GM21360 (cell line): ENCODE measurements around the gene KDF1.
"Not testable (repeated sequence)": the region's sequence is repeated elsewhere in the genome, so short reads cannot be mapped to it uniquely, and the experiment has no call there.

ENCODE experiments used
- ATAC-seq: cut with Tn5 transposase; IDR thresholded peaks from one replicate; pipeline ENCODE4 v1.9.1; 2021; ENCODE audit warnings: mild to moderate bottlenecking, moderate library complexity; ENCODE audit not compliant: unreplicated experiment

KDF1 gene

DNA sequence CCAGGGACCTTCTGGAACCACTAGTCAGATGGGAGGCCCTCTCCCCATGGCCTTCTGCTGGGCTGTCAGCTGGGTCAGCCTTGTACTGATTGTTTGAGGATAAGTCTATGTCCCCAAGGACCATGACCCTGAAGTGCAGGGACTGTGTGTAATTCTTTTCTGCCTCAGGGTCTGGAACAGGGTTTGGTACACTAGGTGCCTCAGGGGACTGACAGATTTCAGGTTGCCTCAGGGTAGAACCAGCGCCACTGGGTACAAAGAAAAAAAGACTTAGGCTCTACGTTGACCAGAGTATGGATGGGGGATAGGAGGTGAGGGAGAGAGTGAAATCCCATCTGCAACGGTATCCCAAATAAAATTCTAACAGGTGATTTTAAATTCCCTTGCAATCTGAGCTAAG is 3.0 kb downstream of the KDF1 start:
- ATAC-seq: no peak

DNA sequence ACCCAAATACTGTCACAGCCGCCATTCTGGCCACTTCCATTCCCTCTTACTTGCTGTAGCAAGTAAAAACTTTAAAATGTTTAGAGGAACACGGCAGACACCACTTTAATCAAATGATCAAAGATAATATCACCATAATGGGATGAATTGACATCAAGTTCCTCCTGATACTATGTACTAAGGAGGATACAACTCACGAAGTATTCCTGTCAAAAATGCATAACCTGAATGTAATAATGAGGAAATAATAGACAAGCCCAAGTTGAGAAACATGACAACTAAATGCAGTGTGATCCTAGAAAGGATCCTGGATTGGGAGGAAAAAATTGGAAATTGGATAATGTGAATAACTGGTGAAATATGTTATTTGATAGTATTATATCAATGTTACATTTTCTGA is 3.9 kb downstream of the KDF1 start:
- no peak for ATAC-seq

DNA sequence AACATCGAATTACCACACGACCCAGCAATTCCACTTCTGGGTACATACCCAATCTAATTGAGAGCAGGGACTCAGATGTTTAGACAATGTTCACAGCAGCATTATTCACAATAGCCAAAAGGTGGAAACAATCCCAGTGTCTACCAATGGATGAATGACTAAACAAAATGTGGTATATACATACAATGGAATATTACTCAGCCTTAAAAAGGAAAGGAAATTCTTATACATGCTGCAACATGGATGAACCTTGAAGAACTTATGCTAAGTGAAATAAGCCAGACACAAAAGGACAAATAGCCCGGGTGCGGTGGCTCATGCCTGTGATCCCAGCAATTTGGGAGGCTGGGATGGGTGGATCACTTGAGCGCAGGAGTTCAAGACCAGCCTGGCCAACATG is 6.9 kb downstream of the KDF1 start:
- ATAC-seq: no peak

DNA sequence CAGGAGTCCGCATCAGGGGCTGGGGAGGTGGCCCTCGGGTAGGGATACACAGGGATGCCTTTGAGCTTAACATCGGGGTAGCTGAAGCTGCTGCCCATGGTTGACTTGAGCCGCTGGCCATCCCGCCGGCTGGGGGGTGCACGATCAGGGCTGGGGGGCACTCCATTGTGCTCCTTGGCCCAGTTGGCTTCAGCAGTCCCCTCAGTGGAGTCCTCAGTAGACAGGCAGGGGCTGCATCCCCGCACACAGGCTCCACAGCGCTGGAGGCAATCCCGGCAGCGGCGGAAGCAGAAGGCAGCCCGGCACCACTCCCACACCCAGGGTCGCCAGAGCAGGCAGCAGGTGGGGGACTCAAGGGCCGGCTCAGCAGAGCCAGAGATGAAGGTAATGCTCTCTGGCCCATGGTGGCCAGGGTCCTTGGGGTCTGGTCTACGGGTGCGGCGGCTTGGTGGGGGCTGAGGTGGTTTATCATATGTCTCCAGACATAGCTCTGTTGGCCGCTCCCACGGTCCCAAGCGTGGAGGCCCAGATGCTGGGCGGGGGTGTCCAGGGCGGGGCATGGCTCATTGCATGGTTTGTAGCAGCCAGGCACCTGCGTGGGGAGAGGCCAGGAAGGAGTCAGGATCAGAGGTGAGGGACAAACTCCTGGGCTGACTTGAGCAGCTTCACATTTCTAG is 8.3 kb downstream of the KDF1 start:
- no peak for ATAC-seq

DNA sequence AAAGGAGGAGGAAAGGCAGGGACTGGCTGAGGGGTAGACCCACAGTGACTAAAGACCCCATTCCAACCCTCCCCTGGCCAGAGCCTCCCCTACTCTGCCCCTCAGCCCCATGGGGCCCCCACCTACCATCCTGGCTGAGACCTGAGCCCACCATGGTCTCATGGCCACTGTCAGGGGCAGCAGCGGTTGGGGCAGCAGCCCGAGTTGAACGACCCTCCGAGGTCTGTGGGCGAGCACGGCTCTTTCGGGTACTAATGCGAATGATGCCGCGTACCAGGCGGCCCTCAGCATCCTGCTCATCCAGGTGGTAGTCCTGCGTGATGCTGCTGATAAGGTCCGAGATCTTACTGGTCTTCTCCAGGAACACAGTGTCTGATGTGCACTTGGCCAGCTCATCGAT is 9.1 kb downstream of the KDF1 start:
- ATAC-seq: no peak

DNA sequence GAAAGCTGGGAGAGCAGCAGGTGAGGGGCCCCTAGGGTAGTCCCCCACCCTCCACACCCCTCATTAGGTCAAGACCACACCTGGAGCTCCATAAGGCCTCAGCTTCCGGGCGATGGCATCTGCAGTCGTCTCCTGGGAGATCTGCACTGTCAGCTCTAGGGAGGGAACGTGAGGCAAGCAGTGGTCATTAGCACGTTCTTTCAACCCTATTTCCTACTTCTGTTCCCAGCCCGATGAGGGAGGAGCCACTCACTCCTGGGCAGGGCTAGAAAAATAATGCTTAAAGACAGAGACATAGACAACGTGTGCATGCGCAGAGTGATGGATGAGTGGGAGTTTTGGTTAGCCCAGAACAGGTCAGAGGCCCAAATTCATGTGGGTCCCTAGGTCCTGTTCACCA is 9.7 kb downstream of the KDF1 start:
- ATAC-seq: no peak

DNA sequence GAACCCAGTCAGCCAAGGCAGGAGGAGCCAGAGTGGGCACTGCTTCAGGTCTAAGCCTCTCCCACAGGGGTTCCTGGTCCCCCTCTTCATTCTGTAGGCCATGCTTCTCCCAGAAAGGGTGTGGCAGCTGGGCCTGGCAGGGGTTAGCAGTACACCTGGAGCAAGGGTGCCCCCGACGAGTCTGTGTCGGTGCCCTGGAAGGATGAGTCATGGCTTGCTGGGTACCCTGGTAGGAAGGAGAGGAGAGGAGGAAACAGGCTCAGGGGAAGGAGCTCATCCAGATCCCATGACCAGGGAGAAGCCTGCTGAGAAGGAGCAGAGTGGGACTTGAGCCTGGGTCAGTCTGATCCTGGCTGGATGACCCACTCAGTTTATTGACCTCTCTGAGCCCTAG is 10.3 kb downstream of the KDF1 start:
- ATAC-seq: no peak

DNA sequence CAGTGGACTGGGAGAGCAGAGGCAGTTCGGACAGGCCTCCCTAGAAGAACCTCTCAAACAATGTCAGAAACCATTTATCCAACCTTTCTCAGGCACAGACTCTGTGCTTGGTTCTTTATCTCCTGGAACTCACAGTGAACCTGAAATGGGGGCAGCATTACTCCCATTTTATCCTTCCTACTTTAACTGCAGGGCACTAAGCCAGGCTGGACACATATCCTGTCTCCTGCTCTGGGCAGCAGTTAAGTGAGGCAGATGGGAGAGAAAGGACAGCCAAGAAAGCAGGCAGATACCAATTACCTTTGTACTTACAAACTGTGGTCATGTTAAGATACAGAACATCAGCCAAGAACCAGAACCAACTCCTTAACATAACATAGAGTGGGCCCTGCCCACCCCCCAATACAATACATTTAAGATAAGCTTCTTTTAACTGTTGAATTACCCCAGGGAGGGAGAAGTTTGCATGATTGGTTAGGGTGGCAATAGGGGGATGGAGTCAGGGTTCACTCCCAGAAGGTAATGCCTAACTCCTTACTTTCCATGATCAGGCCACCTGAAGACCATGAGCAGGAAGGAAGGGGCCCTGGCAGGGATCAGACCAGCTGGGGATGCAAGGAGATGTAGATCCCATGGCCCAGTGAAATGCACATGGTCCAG is 10.9 kb downstream of the KDF1 start:
- ATAC-seq: no peak

DNA sequence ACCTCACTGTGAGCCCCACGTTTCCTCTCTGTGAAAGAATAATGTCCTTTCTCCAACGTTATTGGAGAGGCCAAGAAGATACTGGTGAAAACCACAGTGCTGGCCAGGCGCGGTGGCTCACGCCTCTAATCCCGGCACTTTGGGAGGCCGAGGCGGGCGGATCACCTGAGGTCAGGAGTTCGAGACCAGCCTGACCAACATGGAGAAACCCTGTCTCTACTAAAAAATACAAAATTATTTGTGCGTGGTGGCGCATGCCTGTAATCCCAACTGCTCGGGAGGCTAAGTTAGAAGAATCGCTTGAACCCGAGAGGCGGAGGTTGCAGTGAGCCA is 11.6 kb downstream of the KDF1 start:
- ATAC-seq: not testable (repeated sequence)

DNA sequence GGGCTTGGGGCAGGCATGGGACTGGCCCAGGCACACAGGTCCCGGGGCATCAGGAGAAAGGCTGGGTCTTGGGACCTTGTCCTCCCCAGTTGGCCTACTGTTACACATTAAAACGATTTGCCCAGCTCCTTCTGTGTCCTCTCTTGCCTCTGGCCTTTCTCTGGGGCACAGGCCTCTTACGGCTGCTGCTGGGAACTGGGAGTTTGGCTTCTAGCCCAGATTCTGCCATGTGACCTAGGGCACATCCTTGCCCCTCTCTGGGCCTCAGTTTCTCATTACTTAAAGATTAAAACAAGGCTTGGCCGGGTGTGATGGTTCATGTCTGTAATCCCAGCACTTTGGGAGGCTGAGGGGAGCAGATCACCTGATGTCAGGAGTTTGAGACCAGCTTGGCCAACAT is 14.0 kb downstream of the KDF1 start:
- ATAC-seq: no peak

DNA sequence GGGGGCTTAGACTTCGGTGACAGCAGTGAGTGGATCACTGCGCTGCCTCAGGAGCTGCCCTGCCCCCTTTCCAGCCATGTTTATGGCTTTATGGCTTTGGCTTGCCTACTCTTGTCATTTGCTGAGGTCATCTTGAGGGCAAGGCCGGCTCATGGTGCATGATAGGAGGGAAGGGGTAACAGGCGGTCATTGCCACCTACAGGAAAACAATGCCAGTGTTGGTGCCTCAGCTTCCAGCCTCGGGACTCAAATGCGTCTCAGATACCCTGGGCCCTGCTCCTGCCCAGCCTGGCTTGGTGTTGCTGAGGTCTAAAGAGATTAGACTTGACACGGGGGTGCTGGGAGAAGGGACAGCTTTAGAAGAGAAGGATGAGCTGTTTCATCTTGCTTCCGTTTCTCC is 14.5 kb downstream of the KDF1 start:
- no peak for ATAC-seq

DNA sequence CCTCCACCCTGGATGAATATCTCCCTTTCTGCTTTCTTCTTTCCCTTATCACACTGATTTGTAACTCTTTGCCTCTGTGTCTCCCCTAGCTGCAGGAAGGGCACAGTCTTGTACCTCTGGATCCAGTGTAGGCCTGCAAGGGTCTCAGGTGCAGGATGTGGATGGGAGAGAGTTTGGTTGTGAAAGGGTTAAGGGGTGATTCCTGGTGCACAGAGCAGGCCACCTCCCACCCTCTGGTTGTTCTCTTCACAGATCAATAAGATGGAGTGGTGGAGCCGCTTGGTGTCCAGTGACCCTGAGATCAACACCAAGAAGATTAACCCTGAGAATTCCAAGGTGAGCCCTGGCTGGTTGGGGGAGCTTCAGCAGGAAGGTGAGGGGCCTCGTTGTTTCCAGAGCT is 15.1 kb downstream of the KDF1 start:
- no peak for ATAC-seq

DNA sequence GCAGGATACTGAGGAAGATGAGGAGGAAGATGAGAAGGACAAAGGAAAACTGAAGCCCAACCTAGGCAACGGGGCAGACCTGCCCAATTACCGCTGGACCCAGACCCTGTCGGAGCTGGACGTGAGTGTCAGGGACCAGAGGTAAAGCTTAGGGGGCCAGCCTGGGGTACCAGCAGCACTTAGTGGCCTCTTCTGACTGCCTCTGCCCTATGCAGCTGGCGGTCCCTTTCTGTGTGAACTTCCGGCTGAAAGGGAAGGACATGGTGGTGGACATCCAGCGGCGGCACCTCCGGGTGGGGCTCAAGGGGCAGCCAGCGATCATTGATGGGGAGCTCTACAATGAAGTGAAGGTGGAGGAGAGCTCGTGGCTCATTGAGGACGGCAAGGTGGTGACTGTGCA is 17.6 kb downstream of the KDF1 start:
- no peak for ATAC-seq

DNA sequence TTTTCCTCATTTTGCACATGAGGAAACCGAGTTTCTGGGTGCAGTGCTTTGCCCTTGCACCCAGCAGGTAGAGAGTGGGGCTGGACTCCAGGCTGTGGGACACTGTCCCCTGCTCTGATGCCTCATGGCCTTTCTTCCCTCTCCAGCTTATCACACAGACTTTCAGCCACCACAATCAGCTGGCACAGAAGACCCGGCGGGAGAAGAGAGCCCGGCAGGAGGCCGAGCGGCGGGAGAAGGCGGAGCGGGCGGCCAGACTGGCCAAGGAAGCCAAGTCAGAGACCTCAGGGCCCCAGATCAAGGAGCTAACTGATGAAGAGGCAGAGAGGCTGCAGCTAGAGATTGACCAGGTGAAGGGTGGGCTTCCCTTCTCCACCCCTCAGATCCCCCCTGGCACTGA is 19.0 kb downstream of the KDF1 start:
- no peak for ATAC-seq

DNA sequence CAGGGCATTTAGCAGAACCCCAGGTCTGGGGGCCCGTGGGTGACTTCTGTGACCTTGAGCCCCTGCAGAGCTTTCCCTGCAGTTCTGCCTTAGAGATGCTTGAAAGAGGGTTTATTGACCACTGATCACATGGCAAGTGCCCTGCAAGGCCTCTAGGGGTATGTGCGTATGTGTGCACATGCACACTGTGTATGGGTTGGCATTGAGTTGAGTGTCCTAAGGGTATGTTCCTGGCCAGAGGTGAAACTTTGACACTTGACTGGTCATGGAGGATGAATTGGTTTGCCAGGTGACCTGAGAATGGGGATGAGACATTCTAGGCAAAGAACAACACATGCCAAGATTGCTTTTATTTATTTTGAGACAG is 21.6 kb downstream of the KDF1 start:
- no peak for ATAC-seq

DNA sequence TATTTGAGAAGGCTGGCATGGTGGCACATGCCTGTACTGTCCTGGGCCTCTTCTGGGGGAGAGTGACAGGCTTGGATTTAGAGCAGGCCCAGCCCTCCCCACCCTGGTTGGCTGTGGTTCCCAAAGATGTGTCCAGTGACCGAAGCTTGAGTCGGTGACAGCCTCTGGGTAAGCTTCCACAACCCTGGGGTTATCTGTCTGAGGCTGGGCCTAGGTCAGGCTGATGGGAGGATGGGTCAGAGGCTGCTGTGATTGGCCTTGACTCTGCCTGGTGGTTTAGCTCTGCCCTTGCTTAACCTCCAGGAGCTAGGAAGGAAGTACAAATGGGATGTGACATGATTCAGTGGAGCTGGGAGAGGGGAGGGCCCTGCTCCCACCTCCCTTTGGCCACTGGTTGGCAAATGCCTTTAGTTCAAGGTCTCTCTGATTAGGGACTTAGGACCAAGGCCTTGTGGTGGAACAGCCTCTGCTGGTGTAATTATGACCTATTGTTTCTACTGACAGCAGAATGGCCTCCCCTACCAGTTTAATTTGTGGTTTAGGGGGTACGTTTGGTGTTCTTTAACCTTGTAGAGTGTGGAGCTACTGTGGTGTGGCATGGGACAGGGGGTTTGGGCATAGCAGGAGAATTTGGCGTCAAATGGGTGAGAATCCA is 22.1 kb downstream of the KDF1 start:
- ATAC-seq: no peak

DNA sequence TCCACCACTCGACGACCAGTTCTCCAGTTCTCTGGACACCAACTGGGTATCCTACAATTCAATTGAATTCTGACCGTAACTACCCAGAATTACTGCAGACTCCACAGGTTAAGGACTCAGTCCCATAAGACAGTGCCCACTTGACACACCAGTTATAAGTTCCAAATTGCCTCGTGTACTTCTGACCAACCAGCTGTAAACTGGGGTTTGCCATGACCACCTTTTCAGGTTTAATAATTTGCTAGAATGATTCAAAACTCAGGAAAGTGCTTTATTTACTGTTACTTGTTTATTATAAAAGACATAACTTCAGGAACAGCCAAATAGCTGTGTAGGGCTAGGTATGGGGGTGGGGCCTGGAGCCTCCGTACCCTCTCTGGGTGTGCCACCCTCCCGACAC is 23.4 kb downstream of the KDF1 start:
- no peak for ATAC-seq

DNA sequence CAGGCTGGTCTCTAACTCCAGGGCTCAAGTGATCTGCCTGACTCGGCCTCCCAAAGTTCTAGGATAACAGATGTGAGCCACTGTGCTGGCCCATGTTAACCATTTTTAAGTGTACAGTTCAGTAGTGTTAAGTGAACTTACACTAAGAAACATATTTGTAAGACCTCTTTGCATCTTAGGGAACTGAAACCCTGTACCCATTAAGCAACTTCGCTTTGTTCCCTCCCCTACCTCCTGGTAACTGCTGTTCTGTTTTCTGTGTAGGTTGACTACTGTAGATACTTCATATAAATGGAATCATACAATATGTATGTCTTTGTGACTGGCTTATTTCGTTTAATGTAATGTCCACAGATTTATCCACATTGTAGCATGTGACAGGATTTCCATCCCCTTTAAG is 27.7 kb downstream of the KDF1 start:
- ATAC-seq: no peak

DNA sequence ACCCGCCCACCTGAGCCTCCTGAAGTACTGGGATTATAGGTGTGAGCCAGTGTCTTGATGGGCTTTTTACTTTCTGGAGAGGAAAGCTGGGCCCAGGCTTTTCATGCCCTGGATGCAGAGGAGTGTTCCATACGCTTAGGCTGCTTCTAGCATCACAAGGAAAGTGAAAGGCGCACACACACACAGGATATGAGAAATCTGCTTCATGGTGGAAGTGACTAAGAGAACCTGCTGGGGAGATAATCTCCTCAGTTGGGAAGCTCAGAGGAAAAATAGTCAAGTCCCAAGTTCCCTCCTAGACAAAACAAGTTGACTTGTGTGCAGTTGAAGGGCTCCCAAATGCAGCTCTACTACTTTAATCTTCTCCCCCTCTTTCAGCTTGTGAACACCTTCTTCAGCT is 36.6 kb downstream of the KDF1 start:
- ATAC-seq: no peak

DNA sequence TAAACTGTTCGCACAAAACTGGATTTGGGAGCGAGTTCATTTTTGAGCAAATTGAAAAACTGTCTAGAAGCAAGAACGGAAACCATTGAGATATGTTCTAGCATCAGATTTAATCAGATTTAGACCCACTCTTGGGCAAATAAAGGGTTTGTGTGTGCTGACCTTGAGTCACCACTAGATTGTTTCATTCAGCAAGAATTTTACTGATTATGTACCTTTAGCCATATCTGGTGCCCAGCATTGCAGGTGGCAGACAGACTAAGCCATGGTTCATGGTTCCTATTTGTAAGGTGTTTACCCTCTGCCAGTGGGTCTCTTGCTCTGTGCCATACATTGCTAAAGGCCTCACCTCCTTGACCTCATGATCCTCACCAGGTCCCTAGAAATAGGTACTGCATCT is 37.4 kb downstream of the KDF1 start:
- ATAC-seq: no peak

DNA sequence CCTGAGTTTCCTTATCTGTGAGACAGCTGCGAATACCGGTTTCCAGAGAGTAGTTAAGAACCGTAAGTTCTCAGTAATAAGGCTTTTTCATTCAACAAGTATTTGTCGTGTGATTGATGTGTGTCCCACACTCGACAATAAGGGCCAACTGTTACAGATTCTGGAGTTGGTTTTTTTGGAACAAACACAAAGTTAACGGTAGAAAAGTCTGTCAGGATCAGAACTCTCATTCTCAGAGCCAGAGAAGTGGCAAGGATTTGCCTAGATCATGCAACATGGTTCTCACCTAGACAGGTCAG is 37.9 kb downstream of the KDF1 start:
- ATAC-seq: no peak

DNA sequence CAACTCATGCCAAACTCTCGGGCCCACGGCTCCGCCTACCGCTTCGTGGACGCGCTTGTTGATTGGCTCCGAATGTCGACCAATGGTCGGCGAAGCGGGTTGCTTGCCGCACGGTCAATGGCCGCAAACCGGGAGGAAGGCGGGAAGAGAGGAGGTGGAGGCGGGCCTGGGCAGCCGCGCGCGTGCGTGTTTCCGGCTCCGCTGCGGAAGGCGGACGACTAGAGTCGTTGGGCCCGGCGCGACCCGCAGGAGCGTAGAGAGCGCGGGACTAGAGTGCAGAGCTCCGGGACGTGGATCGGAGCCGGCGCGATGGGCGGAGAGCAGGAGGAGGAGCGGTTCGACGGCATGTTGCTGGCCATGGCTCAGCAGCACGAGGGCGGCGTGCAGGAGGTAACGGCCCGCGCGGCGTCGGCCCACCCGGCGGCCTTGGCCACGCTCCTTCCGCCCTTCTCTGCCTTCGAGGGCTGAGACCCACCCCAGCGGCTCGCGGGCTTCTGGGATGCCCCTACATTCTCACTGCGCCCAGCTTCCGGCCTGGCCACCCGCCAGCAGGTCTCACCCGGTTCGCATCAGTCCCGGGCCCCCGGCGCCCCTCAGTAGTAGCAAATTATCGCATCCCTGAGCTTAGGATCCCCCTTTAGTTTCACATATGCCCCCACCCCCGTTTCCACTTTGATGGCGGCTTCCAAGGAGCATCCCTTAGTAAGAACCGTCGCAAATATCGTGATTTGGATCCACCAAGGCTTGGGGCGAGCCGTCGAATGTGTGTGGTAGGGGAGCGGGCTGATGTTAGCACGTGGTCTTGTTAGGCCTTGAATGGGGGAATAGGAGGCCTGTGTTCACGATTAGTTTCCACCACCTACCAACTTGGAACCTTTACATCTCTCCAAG is 38.5 kb downstream of the KDF1 start, which contains the start of gene NUDC:
Gene NUDC, plus strand, starts transcription at position 204 of the 891 bp plus-strand sequence. Its CDS starts 106 bp downstream, at position 310.
- ATAC-seq: peak; percentile 93
